Measurements from ENCODE around the gene MACIR. TPM values are rescaled to one million over a fixed set of nuclear protein-coding genes. Genes with fewer than 3 reads are reported as not detected.
A peak's percentile ranks its signal among the peaks of the same experiment; 100 is the strongest.

MACIR gene
- total and polyA plus RNA-seq, 9 of the 15 experiments (the other 6 are each of a cell fraction or from before 2014, with no cell fraction given): 1.4 to 11.6 (median 9.4) TPM

DNA sequence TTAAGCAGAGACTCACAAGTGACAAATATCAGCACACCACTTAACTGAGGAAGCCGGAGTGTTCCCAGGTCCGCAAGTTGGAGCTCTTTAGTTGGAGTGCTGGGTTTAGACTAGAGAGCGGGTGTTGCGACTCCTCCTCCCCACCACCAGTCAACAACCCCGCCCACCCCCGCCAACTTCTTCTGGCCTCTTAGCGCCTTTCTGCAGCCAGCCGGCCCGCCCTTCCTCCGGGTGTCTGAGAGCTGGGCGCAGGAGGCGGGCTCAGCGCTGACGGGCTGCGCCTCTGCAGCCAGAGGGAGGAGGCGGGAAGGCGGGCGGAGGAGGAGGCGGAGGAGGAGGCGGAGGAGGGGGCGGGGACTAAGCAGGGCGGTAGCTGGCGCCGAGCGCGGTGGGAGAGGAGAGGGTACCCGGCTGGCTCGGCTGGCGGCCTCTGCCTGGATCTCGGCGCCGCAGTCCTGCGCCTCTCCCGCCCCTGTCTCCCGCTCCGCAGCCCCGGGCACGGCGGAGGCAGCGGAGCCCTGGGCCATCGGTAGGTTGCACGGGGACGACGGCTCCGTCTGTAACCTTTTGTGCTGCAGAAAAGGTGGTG, at the start of gene MACIR (continued):
- TF ChIP-seq, protein P1, sequence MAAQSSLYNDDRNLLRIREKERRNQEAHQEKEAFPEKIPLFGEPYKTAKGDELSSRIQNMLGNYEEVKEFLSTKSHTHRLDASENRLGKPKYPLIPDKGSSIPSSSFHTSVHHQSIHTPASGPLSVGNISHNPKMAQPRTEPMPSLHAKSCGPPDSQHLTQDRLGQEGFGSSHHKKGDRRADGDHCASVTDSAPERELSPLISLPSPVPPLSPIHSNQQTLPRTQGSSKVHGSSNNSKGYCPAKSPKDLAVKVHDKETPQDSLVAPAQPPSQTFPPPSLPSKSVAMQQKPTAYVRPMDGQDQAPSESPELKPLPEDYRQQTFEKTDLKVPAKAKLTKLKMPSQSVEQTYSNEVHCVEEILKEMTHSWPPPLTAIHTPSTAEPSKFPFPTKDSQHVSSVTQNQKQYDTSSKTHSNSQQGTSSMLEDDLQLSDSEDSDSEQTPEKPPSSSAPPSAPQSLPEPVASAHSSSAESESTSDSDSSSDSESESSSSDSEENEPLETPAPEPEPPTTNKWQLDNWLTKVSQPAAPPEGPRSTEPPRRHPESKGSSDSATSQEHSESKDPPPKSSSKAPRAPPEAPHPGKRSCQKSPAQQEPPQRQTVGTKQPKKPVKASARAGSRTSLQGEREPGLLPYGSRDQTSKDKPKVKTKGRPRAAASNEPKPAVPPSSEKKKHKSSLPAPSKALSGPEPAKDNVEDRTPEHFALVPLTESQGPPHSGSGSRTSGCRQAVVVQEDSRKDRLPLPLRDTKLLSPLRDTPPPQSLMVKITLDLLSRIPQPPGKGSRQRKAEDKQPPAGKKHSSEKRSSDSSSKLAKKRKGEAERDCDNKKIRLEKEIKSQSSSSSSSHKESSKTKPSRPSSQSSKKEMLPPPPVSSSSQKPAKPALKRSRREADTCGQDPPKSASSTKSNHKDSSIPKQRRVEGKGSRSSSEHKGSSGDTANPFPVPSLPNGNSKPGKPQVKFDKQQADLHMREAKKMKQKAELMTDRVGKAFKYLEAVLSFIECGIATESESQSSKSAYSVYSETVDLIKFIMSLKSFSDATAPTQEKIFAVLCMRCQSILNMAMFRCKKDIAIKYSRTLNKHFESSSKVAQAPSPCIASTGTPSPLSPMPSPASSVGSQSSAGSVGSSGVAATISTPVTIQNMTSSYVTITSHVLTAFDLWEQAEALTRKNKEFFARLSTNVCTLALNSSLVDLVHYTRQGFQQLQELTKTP (IDR thresholded peaks at IDR 0.05; ENCODE audit: low read depth in 1 of 2, partially characterized antibody in 2 of 2): no peak
- TF ChIP-seq XRCC4 (IDR thresholded peaks at IDR 0.05; ENCODE audit: extremely low read depth, insufficient read depth, insufficient read length): no peak
- TF ChIP-seq ZNF316 (IDR thresholded peaks at IDR 0.05): no peak
- TF ChIP-seq ZNF140 (CRISPR knock-in tag; IDR thresholded peaks at IDR 0.05): no peak
- no peak for TF ChIP-seq RBM17 (IDR thresholded peaks at IDR 0.05; ENCODE audit: borderline replicate concordance, low read depth, low read length)
- TF ChIP-seq TAF7 (tag; IDR thresholded peaks at IDR 0.05): no peak
- TF ChIP-seq, protein P2, sequence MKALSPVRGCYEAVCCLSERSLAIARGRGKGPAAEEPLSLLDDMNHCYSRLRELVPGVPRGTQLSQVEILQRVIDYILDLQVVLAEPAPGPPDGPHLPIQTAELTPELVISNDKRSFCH (CRISPR knock-in tag; IDR thresholded peaks at IDR 0.05): no peak
- TF ChIP-seq, protein P2 (tag; IDR thresholded peaks at IDR 0.05): no peak
- TF ChIP-seq, protein P3, sequence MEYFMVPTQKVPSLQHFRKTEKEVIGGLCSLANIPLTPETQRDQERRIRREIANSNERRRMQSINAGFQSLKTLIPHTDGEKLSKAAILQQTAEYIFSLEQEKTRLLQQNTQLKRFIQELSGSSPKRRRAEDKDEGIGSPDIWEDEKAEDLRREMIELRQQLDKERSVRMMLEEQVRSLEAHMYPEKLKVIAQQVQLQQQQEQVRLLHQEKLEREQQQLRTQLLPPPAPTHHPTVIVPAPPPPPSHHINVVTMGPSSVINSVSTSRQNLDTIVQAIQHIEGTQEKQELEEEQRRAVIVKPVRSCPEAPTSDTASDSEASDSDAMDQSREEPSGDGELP (CRISPR knock-in tag; IDR thresholded peaks at IDR 0.05; ENCODE audit: borderline replicate concordance): peak; percentile 76; the same call in 1 of the 2 replicates
- TF ChIP-seq, protein P4, sequence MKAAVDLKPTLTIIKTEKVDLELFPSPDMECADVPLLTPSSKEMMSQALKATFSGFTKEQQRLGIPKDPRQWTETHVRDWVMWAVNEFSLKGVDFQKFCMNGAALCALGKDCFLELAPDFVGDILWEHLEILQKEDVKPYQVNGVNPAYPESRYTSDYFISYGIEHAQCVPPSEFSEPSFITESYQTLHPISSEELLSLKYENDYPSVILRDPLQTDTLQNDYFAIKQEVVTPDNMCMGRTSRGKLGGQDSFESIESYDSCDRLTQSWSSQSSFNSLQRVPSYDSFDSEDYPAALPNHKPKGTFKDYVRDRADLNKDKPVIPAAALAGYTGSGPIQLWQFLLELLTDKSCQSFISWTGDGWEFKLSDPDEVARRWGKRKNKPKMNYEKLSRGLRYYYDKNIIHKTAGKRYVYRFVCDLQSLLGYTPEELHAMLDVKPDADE (conservative IDR thresholded peaks at IDR 0.05; ENCODE audit: control insufficient read depth, low read depth, low read length): no peak
- TF ChIP-seq ILF3 (IDR thresholded peaks at IDR 0.05; ENCODE audit: borderline replicate concordance): no peak
- no peak for TF ChIP-seq DPF2 (IDR thresholded peaks at IDR 0.05)
- TF ChIP-seq ZNF431 (CRISPR knock-in tag; IDR thresholded peaks at IDR 0.05): no peak
- peak; percentile 51 for TF ChIP-seq KDM5B (IDR thresholded peaks at IDR 0.05; ENCODE audit: insufficient replicate concordance, low read depth, low read length)
- no peak for TF ChIP-seq CBFB (CRISPR knock-in tag; IDR thresholded peaks at IDR 0.05)
- no peak for TF ChIP-seq ZNF764 (CRISPR knock-in tag; IDR thresholded peaks at IDR 0.05; ENCODE audit: low read depth)
- TF ChIP-seq, protein P5, sequence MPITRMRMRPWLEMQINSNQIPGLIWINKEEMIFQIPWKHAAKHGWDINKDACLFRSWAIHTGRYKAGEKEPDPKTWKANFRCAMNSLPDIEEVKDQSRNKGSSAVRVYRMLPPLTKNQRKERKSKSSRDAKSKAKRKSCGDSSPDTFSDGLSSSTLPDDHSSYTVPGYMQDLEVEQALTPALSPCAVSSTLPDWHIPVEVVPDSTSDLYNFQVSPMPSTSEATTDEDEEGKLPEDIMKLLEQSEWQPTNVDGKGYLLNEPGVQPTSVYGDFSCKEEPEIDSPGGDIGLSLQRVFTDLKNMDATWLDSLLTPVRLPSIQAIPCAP (CRISPR knock-in tag; IDR thresholded peaks at IDR 0.05; ENCODE audit: borderline replicate concordance): no peak
- TF ChIP-seq, protein P6, sequence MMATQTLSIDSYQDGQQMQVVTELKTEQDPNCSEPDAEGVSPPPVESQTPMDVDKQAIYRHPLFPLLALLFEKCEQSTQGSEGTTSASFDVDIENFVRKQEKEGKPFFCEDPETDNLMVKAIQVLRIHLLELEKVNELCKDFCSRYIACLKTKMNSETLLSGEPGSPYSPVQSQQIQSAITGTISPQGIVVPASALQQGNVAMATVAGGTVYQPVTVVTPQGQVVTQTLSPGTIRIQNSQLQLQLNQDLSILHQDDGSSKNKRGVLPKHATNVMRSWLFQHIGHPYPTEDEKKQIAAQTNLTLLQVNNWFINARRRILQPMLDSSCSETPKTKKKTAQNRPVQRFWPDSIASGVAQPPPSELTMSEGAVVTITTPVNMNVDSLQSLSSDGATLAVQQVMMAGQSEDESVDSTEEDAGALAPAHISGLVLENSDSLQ (IDR thresholded peaks at IDR 0.05): peak; percentile 63
- TF ChIP-seq KAT8 (IDR thresholded peaks at IDR 0.05; ENCODE audit: low read depth): no peak
- TF ChIP-seq TEAD1 (CRISPR knock-in tag; IDR thresholded peaks at IDR 0.05): 0 out of 4 replicates have a peak, but pooled peaks of 1 of the 2 experiments have one; percentile 46
